Chondrocyte (in vitro differentiated cells): ENCODE measurements around the gene CSRP1. TPM values are rescaled to one million over a fixed set of nuclear protein-coding genes. Genes with fewer than 3 reads are reported as not detected.

ENCODE experiments used
- DNase-seq: peaks from one replicate; pipeline ENCODE4 v3.0.0; 2021; ENCODE audit warnings: mixed read lengths, low spot score
- H3K27ac Mint-ChIP-seq: one replicate; pipeline ENCODE4 v1.8.0; 2021; ENCODE audit warnings: mild to moderate bottlenecking, moderate library complexity, mixed read lengths; ENCODE audit not compliant: unreplicated experiment
- H3K27me3 Mint-ChIP-seq: 2 replicates; pipeline ENCODE4 v1.8.0; 2021; ENCODE audit warnings: low read depth, mixed read lengths
- H3K36me3 Mint-ChIP-seq: 2 replicates; pipeline ENCODE4 v1.8.0; 2021; ENCODE audit warnings: low read depth, mixed read lengths
- H3K4me1 Mint-ChIP-seq: 2 replicates; pipeline ENCODE4 v1.8.0; 2021; ENCODE audit warnings: low read depth, mild to moderate bottlenecking, mixed read lengths
- H3K4me3 Mint-ChIP-seq: one replicate; pipeline ENCODE4 v1.8.0; 2021; ENCODE audit warnings: mild to moderate bottlenecking, moderate library complexity, mixed read lengths; ENCODE audit not compliant: unreplicated experiment
- H3K9me3 Mint-ChIP-seq: 2 replicates; pipeline ENCODE4 v1.8.0; 2021; ENCODE audit warnings: low read depth, mixed read lengths
- total RNA-seq: library from RNA; stranded (reverse); gene quantifications from 3 replicates; pipeline ENCODE4 v1.2.1, GENCODE V29; 2021
- TF ChIP-seq, protein P1 (sequence below): fragments of 200-600 bp; sonication (generic); IDR thresholded peaks from 2 replicates; pipeline ENCODE4 v1.5.0; 2021; ENCODE audit warnings: antibody characterized with exemption, mild to moderate bottlenecking, moderate library complexity

The CSRP1 gene
- total RNA-seq, 1 donor from 2014 or later = 5.9 TPM

DNA sequence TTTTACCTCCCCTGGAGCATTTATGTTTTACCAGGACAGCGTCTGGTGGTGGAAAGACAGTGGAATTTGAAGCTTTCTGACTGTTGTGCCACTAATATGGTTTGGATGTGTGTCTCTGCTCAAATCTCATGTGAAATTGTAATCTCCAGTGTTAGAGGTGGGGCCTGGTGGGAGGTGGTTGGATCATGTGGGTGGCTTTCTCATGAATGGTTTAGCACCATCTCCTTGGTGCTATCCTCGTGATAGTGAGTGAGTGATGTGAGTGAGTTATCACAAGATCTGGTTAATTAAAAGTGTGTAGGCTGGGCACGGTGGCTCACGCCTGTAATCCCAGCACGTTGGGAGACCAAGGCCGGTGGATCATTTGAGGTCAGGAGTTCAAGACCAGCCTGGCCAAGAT, 61.6 kb downstream of the CSRP1 start:
- H3K4me1 Mint-ChIP-seq = peaks cover 28% of the 10 kb centered on the region
- no peak for DNase-seq
- no peaks in the 10 kb centered on the region for H3K27me3 Mint-ChIP-seq
- H3K9me3 Mint-ChIP-seq = peaks cover 10% of the 10 kb centered on the region
- H3K4me3 Mint-ChIP-seq = no peak overlapping the region
- TF ChIP-seq, protein P1, sequence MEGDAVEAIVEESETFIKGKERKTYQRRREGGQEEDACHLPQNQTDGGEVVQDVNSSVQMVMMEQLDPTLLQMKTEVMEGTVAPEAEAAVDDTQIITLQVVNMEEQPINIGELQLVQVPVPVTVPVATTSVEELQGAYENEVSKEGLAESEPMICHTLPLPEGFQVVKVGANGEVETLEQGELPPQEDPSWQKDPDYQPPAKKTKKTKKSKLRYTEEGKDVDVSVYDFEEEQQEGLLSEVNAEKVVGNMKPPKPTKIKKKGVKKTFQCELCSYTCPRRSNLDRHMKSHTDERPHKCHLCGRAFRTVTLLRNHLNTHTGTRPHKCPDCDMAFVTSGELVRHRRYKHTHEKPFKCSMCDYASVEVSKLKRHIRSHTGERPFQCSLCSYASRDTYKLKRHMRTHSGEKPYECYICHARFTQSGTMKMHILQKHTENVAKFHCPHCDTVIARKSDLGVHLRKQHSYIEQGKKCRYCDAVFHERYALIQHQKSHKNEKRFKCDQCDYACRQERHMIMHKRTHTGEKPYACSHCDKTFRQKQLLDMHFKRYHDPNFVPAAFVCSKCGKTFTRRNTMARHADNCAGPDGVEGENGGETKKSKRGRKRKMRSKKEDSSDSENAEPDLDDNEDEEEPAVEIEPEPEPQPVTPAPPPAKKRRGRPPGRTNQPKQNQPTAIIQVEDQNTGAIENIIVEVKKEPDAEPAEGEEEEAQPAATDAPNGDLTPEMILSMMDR = no peak
- no peaks in the 10 kb centered on the region for H3K36me3 Mint-ChIP-seq
- no peak overlapping the region for H3K27ac Mint-ChIP-seq

DNA sequence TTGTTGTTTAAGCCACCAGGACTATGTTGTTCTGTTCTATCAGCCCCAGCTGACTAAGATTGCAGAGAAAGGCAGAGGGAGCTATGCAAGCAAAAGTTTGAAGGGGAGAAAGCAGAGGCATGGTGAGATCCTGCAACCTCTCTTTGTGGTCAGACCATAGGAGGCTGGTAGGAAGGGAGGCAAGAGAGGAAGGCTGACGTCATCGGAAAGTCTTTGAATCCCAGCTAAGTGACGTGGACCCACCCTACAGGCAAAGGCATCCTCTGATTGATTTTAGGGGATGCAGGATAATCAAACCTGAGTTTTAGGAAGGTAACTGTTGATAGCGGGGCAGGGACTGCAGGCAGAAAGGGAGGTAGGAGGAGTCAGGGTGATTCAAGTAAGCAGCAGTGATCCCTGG, 62.1 kb downstream of the CSRP1 start:
- peaks cover 23% of the 10 kb centered on the region for H3K4me1 Mint-ChIP-seq
- no peak for DNase-seq

DNA sequence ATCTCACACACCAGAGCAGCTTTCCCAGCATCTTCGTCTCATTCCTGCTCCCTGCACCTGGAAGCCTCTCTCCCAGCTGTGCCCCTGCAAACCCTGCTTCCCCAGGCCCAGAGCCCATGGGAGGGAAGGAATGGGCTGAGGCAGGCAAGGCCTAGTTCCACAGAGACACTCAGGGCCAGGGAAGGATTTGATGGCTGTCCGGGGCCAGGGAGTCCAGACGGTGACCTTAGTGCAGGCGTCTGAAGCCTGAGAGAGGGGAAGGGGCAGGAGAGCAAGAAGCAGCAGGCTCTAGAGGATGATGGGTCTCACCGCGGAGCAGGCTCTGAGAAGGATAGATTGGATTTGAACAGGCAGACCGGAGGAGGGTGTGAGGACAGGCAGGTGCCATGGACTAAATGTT, 63.2 kb downstream of the CSRP1 start:
- TF ChIP-seq, protein P1 = no peak
- peaks cover 10% of the 10 kb centered on the region for H3K9me3 Mint-ChIP-seq
- no peak overlapping the region for H3K27ac Mint-ChIP-seq
- peaks cover 16% of the 10 kb centered on the region for H3K4me1 Mint-ChIP-seq
- H3K4me3 Mint-ChIP-seq = no peak overlapping the region
- no peaks in the 10 kb centered on the region for H3K36me3 Mint-ChIP-seq
- H3K27me3 Mint-ChIP-seq = no peaks in the 10 kb centered on the region
- DNase-seq = no peak

More for the DNA sequence above, 62.1 kb downstream of the CSRP1 start:
- Mint-ChIP-seq H3K27me3 (no peaks in the 10 kb centered on the region), H3K4me3 (no peak overlapping the region), H3K36me3 (no peaks in the 10 kb centered on the region), H3K9me3 (peaks cover 10% of the 10 kb centered on the region), H3K27ac (no peak overlapping the region)
- TF ChIP-seq, protein P1 = no peak

DNA sequence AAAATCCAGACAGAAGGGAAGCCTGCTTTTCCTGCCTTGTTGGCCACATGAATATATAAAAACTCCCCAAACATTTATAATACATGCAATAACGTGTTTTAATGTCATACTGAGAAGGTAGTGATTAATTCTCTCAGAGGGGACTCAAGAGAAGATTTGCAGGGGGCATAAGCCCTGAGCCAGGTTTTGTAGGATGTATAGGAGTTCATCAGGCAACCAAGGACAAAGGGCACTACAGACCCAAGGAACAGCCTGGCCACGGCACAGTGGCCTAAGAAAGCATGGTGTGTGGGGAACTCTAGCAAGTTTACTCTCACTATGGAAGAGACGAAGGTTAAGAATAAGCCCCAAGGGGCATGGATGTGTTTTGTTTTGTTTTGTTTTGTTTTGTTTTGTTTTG, 70.0 kb downstream of the CSRP1 start:
- no peak overlapping the region for H3K27ac Mint-ChIP-seq
- H3K9me3 Mint-ChIP-seq = peaks cover 10% of the 10 kb centered on the region
- TF ChIP-seq, protein P1 = no peak
- DNase-seq = no peak
- no peaks in the 10 kb centered on the region for H3K36me3 Mint-ChIP-seq
- H3K27me3 Mint-ChIP-seq = no peaks in the 10 kb centered on the region
- H3K4me1 Mint-ChIP-seq = peaks cover 15% of the 10 kb centered on the region
- no peak overlapping the region for H3K4me3 Mint-ChIP-seq

DNA sequence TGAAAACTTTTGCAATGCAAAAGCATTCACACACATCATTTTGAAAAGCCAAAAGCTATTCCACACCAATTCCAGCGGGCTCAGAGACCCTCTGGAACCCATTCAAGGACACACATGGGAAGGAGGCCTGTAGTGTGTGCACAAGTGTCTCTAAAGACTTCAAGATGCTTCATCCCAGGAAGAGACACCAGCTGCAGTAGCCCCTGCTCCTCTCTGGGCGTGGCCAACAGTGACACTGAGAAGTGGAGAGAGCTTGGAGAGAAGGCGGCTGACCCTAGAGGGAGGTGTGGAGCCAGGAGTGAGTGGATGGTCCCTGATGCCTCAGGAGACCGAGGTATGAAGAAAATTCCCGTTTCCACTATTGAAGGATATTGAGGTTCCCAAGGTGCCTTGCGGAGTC, 70.5 kb downstream of the CSRP1 start:
- Mint-ChIP-seq H3K36me3 (no peaks in the 10 kb centered on the region), H3K9me3 (peaks cover 8% of the 10 kb centered on the region), H3K4me3 (no peak overlapping the region), H3K27ac (no peak overlapping the region), H3K27me3 (no peaks in the 10 kb centered on the region), H3K4me1 (peaks cover 15% of the 10 kb centered on the region)
- DNase-seq = no peak
- TF ChIP-seq, protein P1 = no peak
